ENCODE data around the gene MAGEB1. TPM values are rescaled to one million over a fixed set of nuclear protein-coding genes. Genes with fewer than 3 reads are reported as not detected.

MAGEB1 gene
- total and polyA plus RNA-seq, 2 of the 13 experiments (the other 11 are each of a cell fraction or from before 2014, with no cell fraction given) = not detected

DNA sequence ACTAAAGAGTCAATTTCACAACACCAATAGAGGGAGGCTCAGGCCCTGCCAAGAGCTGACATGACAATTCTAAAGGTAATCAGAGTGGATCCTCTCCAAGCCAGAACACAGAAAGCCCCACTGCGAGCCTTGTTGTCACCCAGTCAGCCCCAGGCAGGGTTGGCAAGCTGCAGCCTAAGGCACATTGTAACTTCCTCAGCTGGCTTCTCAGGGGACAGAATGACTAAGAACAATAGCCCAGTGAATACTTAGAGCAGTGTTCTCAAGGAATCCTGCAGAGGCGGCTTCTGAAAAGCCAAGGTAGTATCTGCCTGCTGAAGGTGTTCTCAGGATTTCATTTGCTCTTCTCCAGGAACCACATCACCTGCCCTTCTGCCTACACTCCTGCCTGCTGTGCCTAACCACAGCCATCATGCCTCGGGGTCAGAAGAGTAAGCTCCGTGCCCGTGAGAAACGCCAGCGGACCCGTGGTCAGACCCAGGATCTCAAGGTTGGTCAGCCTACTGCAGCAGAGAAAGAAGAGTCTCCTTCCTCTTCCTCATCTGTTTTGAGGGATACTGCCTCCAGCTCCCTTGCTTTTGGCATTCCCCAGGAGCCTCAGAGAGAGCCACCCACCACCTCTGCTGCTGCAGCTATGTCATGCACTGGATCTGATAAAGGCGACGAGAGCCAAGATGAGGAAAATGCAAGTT, 5.1 kb upstream of the MAGEB1 start, which contains the start of gene MAGEB4:
Gene MAGEB4, plus strand, starts transcription at position 277 of the 692 bp plus-strand sequence. Its CDS starts 136 bp downstream, at position 413.
- H3K9ac ChIP-seq (ENCODE audit: insufficient read depth, low read depth, low read length) = no peak within 1 kb of the TSS
- 0% methylated on average over 2 of the region's 10 CpGs for WGBS (ENCODE audit: low lambda C conversion rate)

DNA sequence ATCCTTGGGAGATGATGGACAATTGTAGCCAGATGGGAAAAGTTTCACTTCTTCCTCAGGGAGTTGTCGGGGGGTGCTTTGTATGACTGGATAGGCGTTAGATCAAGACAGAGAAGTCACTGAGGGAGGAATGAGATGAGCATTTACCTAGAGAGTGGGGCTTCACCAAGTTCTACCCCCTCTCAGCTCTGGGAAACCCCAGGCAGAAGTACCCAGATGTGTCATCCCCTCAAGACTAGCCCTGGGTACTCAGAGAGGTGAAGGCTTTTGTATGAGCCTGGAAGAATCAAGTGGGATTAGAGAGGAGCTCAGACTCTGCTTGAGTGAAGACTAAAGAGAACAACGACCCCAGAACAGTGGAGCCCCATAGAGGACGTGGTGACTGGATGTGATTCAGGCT, 1.9 kb downstream of the MAGEB1 start:
- H2AFZ ChIP-seq (ENCODE audit: low read length) = no peak overlapping the region
- no peaks in the 10 kb centered on the region for H3K36me3 ChIP-seq (replicated peaks in 1 of 2; ENCODE audit: control insufficient read depth in 1 of 2, insufficient read depth in 2 of 2, low read length in 2 of 2)
- intact Hi-C loops (cut with micrococcal nuclease; ENCODE audit: unreplicated experiment) (no loop called here), in situ Hi-C loops (cut with HindIII; ENCODE audit: extremely low pct_ligation_motif_present, low pct_unique_long_range_greater_than_20kb) (no loop called here)
- H3K27me3 ChIP-seq (ENCODE audit: control insufficient read depth in 1 of 2, insufficient read depth in 2 of 2, low read length in 2 of 2) = no peaks in the 10 kb centered on the region
- 21% methylated on average over 4 of the region's 4 CpGs for WGBS (ENCODE audit: low lambda C conversion rate)
- no peaks in the 10 kb centered on the region for H3K9me3 ChIP-seq (ENCODE audit: low read length)
- no peak overlapping the region for H3K4me3 ChIP-seq (replicated peaks in 1 of 3; ENCODE audit: insufficient read depth in 1 of 3, low read depth in 2 of 3, low read length in 3 of 3)
- FAIRE-seq (no peak), DNase-seq (ENCODE audit: low spot score) (no peak), ATAC-seq (no peak)
- BruUV-seq (replicated peaks) = no TSS peak
- H3K9ac ChIP-seq (ENCODE audit: insufficient read depth, low read depth, low read length) = no peak overlapping the region
- no peaks in the 10 kb centered on the region for H3K4me1 ChIP-seq (ENCODE audit: insufficient read depth, low read length)
- CTCF ChIA-PET (ENCODE audit: low intra/inter-chr PET ratio, low total read pairs) = no interaction called here
- no peaks in the 10 kb centered on the region for H3K79me2 ChIP-seq (ENCODE audit: insufficient read depth, low read length)
- no peak overlapping the region for H3K4me2 ChIP-seq (ENCODE audit: low read depth, low read length)
- POLR2A ChIA-PET = no interaction called here
- no peak overlapping the region for H3K27ac ChIP-seq (ENCODE audit: extremely low read length, insufficient read depth, low read length)
- H4K20me1 ChIP-seq (ENCODE audit: insufficient read depth, low read length) = no peaks in the 10 kb centered on the region
- no peak for TF ChIP-seq FOXC1 (CRISPR knock-in tag; IDR thresholded peaks at IDR 0.05; ENCODE audit: borderline replicate concordance)
- TF ChIP-seq NR1H2 (CRISPR knock-in tag; IDR thresholded peaks at IDR 0.05; ENCODE audit: borderline replicate concordance, low read depth) = no peak
- TF ChIP-seq, protein P1, sequence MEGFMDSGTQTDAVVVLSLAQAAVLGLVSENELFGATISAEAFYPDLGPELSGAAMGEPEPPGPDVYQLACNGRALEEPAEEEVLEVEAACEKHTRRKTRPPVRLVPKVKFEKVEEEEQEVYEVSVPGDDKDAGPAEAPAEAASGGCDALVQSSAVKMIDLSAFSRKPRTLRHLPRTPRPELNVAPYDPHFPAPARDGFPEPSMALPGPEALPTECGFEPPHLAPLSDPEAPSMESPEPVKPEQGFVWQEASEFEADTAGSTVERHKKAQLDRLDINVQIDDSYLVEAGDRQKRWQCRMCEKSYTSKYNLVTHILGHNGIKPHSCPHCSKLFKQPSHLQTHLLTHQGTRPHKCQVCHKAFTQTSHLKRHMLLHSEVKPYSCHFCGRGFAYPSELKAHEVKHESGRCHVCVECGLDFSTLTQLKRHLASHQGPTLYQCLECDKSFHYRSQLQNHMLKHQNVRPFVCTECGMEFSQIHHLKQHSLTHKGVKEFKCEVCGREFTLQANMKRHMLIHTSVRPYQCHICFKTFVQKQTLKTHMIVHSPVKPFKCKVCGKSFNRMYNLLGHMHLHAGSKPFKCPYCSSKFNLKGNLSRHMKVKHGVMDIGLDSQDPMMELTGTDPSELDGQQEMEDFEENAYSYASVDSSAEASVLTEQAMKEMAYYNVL (CRISPR knock-in tag; IDR thresholded peaks at IDR 0.05; ENCODE audit: borderline replicate concordance) = no peak

More for the DNA sequence above, 5.1 kb upstream of the MAGEB1 start, which contains the start of gene MAGEB4:
- ChIA-PET POLR2A (no interaction called here), CTCF (ENCODE audit: low intra/inter-chr PET ratio, low total read pairs) (no interaction called here)
- in situ Hi-C loops (cut with HindIII; ENCODE audit: extremely low pct_ligation_motif_present, low pct_unique_long_range_greater_than_20kb) = no loop called here
- no peak for ATAC-seq
- Histone ChIP-seq H3K79me2 (ENCODE audit: insufficient read depth, low read length) (no peaks in the 10 kb centered on the region), H3K4me1 (ENCODE audit: insufficient read depth, low read length) (no peaks in the 10 kb centered on the region), H2AFZ (ENCODE audit: low read length) (no peak within 1 kb of the TSS), H3K4me2 (ENCODE audit: low read depth, low read length) (no peak within 1 kb of the TSS), H3K27me3 (ENCODE audit: control insufficient read depth in 1 of 2, insufficient read depth in 2 of 2, low read length in 2 of 2) (no peaks in the 10 kb centered on the region), H3K9me3 (ENCODE audit: low read length) (no peaks in the 10 kb centered on the region), H4K20me1 (ENCODE audit: insufficient read depth, low read length) (no peaks in the 10 kb centered on the region), H3K36me3 (replicated peaks in 1 of 2; ENCODE audit: control insufficient read depth in 1 of 2, insufficient read depth in 2 of 2, low read length in 2 of 2) (no peaks in the 10 kb centered on the region), H3K4me3 (replicated peaks in 1 of 3; ENCODE audit: insufficient read depth in 1 of 3, low read depth in 2 of 3, low read length in 3 of 3) (no peak within 1 kb of the TSS), H3K27ac (ENCODE audit: extremely low read length, insufficient read depth, low read length) (no peak within 1 kb of the TSS)
- intact Hi-C loops (cut with micrococcal nuclease; ENCODE audit: unreplicated experiment) = no loop called here
- no peak for FAIRE-seq
- DNase-seq (ENCODE audit: low spot score) = no peak
- BruUV-seq (replicated peaks) = no TSS peak
- no peak for TF ChIP-seq AGO2 (optimal IDR thresholded peaks at IDR 0.05; ENCODE audit: low read depth, low read length)
- no peak for TF ChIP-seq ZNF20 (CRISPR knock-in tag; IDR thresholded peaks at IDR 0.05)
- TF ChIP-seq NR2C2 (CRISPR knock-in tag; IDR thresholded peaks at IDR 0.05; ENCODE audit: borderline replicate concordance) = no peak
- TF ChIP-seq PAF1 (CRISPR knock-in tag; IDR thresholded peaks at IDR 0.05) = no peak
- no peak for TF ChIP-seq ZNF343 (CRISPR knock-in tag; IDR thresholded peaks at IDR 0.05)
- TF ChIP-seq CHCHD3 (CRISPR knock-in tag; IDR thresholded peaks at IDR 0.05) = no peak
- no peak for TF ChIP-seq PCBP1 (IDR thresholded peaks at IDR 0.05; ENCODE audit: borderline replicate concordance, low read depth, low read length)
- no peak for TF ChIP-seq MAF1 (CRISPR knock-in tag; IDR thresholded peaks at IDR 0.05; ENCODE audit: borderline replicate concordance)
- no peak for TF ChIP-seq NFYB (CRISPR knock-in tag; IDR thresholded peaks at IDR 0.05)
- no peak for TF ChIP-seq KAT8 (CRISPR knock-in tag; IDR thresholded peaks at IDR 0.05)
- TF ChIP-seq ZNF326 (CRISPR knock-in tag; IDR thresholded peaks at IDR 0.05; ENCODE audit: borderline replicate concordance) = no peak
- no peak for TF ChIP-seq HNF4G (IDR thresholded peaks at IDR 0.05; ENCODE audit: borderline replicate concordance, low read depth, low read length)
- no peak for TF ChIP-seq HNF4G (CRISPR knock-in tag; IDR thresholded peaks at IDR 0.05; ENCODE audit: borderline replicate concordance, low read depth)
- TF ChIP-seq NFIC (IDR thresholded peaks at IDR 0.05; ENCODE audit: low read length) = no peak
- TF ChIP-seq NR3C1 (CRISPR knock-in tag; IDR thresholded peaks at IDR 0.05) = no peak
- TF ChIP-seq HES4 (CRISPR knock-in tag; IDR thresholded peaks at IDR 0.05; ENCODE audit: borderline replicate concordance) = no peak
- no peak for TF ChIP-seq PAWR (CRISPR knock-in tag; IDR thresholded peaks at IDR 0.05; ENCODE audit: borderline replicate concordance)
- no peak for TF ChIP-seq ZKSCAN1 (IDR thresholded peaks at IDR 0.05; ENCODE audit: low read length)
- TF ChIP-seq STAG1 (CRISPR knock-in tag; IDR thresholded peaks at IDR 0.05) = no peak
- TF ChIP-seq ZNF569 (CRISPR knock-in tag; IDR thresholded peaks at IDR 0.05; ENCODE audit: borderline replicate concordance) = no peak
- TF ChIP-seq EP300 (IDR thresholded peaks at IDR 0.05; ENCODE audit: low read depth in 2 of 2, low read length in 2 of 2) = no peak
- no peak for TF ChIP-seq EP300 (CRISPR knock-in tag; IDR thresholded peaks at IDR 0.05; ENCODE audit: borderline replicate concordance)
